Fibroblast of mammary gland (primary cell): ENCODE measurements around the gene PRXL2A.

Source experiments
- DNase-seq: peaks from one replicate; pipeline ENCODE4 v3.0.0-alpha.2; 2010; ENCODE audit warnings: low read depth
- H3K4me3 ChIP-seq: 2 replicates; pipeline ENCODE4 v1.5.1; 2011; ENCODE audit warnings: low read depth, mild to moderate bottlenecking, low read length, moderate library complexity; ENCODE audit not compliant: control insufficient read depth
- TF ChIP-seq, protein P1 (sequence below): conservative IDR thresholded peaks from 2 replicates; pipeline ENCODE4 v1.5.1; 2011; ENCODE audit warnings: low read depth, low read length, inconsistent platforms; ENCODE audit not compliant: control insufficient read depth, insufficient read depth

Gene PRXL2A

DNA sequence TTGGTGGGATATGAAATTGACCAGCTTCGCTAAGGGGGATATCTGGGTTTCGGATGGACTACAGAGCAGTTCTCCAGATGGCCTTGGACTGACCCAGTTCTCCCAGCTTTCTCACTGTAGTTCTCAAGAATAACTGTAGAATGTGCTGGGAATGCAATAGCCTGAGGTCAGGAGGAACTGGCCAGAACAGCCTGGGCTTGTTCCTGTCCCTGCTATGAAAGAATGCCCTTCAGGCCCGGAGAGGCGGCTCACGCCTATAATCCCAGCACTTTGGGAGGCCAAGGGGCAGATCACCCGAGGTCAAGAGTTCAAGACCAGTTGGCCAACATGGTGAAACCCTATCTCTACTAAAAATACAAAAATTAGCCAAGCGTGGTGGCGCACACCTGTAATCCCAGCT, 33.5 kb downstream of the PRXL2A start:
- no peak for DNase-seq
- TF ChIP-seq, protein P1, sequence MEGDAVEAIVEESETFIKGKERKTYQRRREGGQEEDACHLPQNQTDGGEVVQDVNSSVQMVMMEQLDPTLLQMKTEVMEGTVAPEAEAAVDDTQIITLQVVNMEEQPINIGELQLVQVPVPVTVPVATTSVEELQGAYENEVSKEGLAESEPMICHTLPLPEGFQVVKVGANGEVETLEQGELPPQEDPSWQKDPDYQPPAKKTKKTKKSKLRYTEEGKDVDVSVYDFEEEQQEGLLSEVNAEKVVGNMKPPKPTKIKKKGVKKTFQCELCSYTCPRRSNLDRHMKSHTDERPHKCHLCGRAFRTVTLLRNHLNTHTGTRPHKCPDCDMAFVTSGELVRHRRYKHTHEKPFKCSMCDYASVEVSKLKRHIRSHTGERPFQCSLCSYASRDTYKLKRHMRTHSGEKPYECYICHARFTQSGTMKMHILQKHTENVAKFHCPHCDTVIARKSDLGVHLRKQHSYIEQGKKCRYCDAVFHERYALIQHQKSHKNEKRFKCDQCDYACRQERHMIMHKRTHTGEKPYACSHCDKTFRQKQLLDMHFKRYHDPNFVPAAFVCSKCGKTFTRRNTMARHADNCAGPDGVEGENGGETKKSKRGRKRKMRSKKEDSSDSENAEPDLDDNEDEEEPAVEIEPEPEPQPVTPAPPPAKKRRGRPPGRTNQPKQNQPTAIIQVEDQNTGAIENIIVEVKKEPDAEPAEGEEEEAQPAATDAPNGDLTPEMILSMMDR, result no peak
- no peak overlapping the region for H3K4me3 ChIP-seq

DNA sequence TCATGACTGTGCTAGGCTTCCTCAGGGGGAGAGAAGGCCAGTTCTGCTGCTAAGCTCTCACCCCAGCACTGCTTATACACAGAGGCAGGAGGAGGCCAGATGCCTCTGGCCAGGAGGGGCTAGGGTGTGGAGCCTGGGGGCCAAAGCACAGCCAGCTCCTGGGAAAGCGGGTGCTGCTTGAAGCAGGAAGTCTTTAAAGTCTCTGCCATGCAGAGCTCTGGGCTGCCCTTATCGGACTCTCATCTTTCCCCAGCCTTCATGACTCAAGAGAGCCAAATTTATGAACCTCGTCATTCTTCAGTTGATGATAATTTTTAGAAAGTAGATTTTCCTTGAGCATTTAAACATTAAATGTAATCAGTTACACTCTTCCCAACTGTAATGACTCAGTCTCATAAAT, 34.5 kb downstream of the PRXL2A start:
- no peak for DNase-seq
- TF ChIP-seq, protein P1, result no peak
- H3K4me3 ChIP-seq, result no peak overlapping the region

DNA sequence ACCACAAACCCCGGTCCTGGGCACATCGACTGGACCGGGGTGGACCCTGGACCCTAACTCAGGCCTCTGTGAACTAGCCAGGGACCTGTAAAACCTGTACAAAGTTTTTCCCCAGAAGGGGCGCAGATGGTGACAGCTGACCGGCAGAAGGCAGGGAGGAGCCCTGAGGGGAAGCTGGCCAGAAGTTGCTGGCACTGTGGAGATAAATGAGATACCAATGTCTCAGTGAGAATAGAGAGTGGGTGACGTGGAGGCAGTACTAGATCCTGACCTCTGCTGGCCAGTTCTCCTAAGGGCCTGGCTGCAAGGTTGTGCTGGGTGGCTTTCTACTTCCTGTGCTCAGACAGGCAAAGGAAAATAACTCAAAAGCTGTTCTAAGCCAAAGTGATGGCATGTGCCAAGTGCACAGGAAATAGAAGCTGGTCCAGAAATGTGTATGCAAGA, 35.2 kb downstream of the PRXL2A start:
- no peak for DNase-seq
- no peak overlapping the region for H3K4me3 ChIP-seq
- TF ChIP-seq, protein P1, result peak; percentile 33

DNA sequence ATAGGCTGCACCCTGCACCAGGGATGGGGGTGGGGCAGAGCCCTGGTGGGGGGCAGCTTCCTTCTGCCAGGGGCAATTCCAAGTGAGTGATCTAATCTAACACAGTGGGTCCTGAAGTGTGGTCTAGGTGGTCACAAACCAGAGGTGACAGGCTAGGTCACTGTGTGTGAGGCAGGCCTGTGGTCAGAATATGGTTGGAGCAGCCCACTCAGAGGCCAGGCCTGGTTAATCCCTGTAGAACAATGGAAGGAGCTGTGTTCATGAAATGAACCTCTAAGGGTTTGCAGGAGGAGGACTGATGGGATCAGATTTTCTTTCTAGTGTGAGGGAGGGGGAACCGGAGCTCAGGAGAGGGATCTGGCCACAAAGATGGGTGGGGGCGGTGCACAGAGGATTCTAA, 35.8 kb downstream of the PRXL2A start:
- no peak for DNase-seq
- H3K4me3 ChIP-seq, result no peak overlapping the region
- TF ChIP-seq, protein P1, result no peak

DNA sequence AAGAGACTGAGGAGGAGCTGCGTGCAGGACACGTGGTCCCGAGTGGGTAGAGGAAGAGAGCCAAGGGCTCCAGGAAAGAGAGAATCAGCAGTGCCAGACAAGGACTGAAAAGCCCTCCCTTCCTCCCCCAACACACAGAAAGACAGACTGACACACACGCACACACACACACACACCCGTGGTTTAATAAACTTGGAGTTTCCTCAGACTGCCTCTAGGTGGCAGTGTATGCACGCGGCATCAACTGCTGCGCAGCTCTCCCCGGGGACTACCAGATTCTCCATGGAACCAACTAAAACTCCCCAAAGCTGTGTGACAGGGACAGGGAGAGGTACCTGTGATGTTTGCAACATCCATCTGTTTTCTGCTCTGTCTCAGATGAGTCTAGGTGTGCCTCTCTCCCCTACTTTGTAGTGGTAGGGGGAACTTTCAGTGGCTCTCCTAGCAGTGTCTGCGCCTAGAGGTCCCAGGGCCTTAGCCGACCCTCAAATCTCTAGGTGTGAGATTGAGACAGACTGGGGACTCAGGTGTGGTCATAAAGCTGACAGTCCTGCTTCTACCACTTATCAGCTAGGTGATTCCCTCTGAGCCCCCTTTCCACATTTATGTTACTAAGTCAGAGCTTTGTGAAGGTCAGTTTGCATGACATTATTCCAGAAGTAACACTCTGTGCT, 36.4 kb downstream of the PRXL2A start:
- peak; percentile 72 for DNase-seq
- H3K4me3 ChIP-seq, result no peak overlapping the region
- TF ChIP-seq, protein P1, result peak; percentile 92

DNA sequence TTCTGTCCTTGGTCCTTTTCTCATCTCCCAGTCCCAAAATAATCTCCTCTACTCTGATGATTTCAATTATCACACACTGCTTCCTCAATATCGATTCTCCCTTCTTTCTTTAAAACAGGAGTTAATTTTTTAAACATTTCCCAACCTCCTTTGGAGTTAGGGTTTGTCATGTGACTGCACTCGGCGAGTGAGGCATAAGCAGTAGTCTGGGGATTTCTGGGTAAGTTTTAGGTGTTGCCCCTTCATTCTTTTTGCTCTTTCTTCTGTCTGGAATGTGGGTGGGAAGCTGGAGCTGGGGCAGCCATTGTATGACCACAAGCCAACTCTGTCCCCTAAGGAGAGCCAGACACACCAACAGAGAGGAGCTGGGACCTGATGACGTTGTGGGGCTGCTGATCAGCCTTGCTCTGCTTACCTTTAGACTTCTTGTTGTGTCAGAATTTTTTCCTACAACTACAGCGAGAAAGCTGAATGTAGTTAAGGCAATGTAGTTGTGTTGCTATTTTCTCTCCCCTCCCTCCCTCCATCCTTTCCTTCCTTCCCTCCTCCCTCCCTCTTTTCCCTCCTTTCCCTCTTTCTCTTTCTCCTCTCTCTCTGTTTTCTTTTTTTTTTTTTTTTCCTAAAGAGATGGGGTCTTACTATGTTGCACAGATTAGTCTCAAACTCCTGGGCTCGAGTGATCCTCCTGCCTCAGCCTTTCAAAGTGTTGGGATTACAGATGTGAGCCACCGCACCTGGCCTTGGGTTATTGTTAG, 39.3 kb downstream of the PRXL2A start:
- no peak overlapping the region for H3K4me3 ChIP-seq
- TF ChIP-seq, protein P1, result no peak
- no peak for DNase-seq
